ENCODE data around the gene CHD6. TPM values are rescaled to one million over a fixed set of nuclear protein-coding genes. Genes with fewer than 3 reads are reported as not detected.
A peak's percentile ranks its signal among the peaks of the same experiment; 100 is the strongest.

CHD6 gene
- total and polyA plus RNA-seq, 7 experiments from 2014 or later = 46.3 to 132 (median 94.6) TPM

GRCh38 chr20:41622584-41622983, 4.4 kb upstream of the CHD6 start:
- peaks cover 0 to 5% of the 10 kb centered on the region in 2 donors for H3K4me1 ChIP-seq (ENCODE audit: control insufficient read depth in 2 of 2, insufficient read depth in 2 of 2, low read length in 2 of 2)
- no peaks in the 10 kb centered on the region for H3K27me3 ChIP-seq (ENCODE audit: control insufficient read depth in 2 of 2, insufficient read depth in 2 of 2, low read length in 2 of 2)
- peaks cover 0 to under 1% (median 0%) of the 10 kb centered on the region in 11 donors for H3K9me3 Mint-ChIP-seq
- no peaks in the 10 kb centered on the region for H3K36me3 Mint-ChIP-seq
- H3K9me3 ChIP-seq (ENCODE audit: control insufficient read depth in 2 of 3, low read length in 3 of 3) = no peaks in the 10 kb centered on the region
- intact Hi-C loops (cut with micrococcal nuclease) = no loop called here
- ChIA-PET POLR2A (no interaction called here), CTCF (no interaction called here)
- peaks cover 0 to 19% (median 0%) of the 10 kb centered on the region in 5 donors for H3K27me3 Mint-ChIP-seq
- H3K36me3 ChIP-seq (ENCODE audit: control insufficient read depth in 2 of 3, insufficient read depth in 3 of 3, low read length in 3 of 3) = no peaks in the 10 kb centered on the region
- no peak overlapping the region for H3K4me3 ChIP-seq (ENCODE audit: low read length)
- H3K4me3 Mint-ChIP-seq = no peak overlapping the region
- no peak for DNase-seq
- ATAC-seq = no peak
- no peak overlapping the region for H3K27ac Mint-ChIP-seq
- H3K27ac ChIP-seq (ENCODE audit: low read depth, low read length) = no peak overlapping the region
- H3K4me1 Mint-ChIP-seq = peaks cover 3 to 12% (median 10%) of the 10 kb centered on the region in 7 donors

GRCh38 chr20:41621971-41622370, 3.8 kb upstream of the CHD6 start:
- no peak for ATAC-seq
- Mint-ChIP-seq H3K27me3 (peaks cover 0 to 19% (median 0%) of the 10 kb centered on the region in 5 donors), H3K9me3 (no peaks in the 10 kb centered on the region), H3K4me3 (no peak overlapping the region), H3K27ac (no peak overlapping the region), H3K4me1 (peaks cover 8 to 17% (median 16%) of the 10 kb centered on the region in 7 donors), H3K36me3 (no peaks in the 10 kb centered on the region)
- Histone ChIP-seq H3K27ac (ENCODE audit: low read depth, low read length) (no peak overlapping the region), H3K9me3 (ENCODE audit: control insufficient read depth in 2 of 3, low read length in 3 of 3) (no peaks in the 10 kb centered on the region), H3K4me3 (ENCODE audit: low read length) (no peak overlapping the region), H3K4me1 (ENCODE audit: control insufficient read depth in 2 of 2, insufficient read depth in 2 of 2, low read length in 2 of 2) (peaks cover 3 to 8% of the 10 kb centered on the region in 2 donors), H3K27me3 (ENCODE audit: control insufficient read depth in 2 of 2, insufficient read depth in 2 of 2, low read length in 2 of 2) (no peaks in the 10 kb centered on the region), H3K36me3 (ENCODE audit: control insufficient read depth in 2 of 3, insufficient read depth in 3 of 3, low read length in 3 of 3) (no peaks in the 10 kb centered on the region)
- DNase-seq = no peak
- intact Hi-C loops (cut with micrococcal nuclease) = no loop called here
- POLR2A ChIA-PET = no interaction called here
- CTCF ChIA-PET = no interaction called here

- no peak for ATAC-seq
- Histone ChIP-seq H3K4me1 (ENCODE audit: control insufficient read depth in 2 of 2, insufficient read depth in 2 of 2, low read length in 2 of 2) (peaks cover 9 to 14% of the 10 kb centered on the region in 2 donors), H3K27ac (ENCODE audit: low read depth, low read length) (no peak overlapping the region), H3K27me3 (ENCODE audit: control insufficient read depth in 2 of 2, insufficient read depth in 2 of 2, low read length in 2 of 2) (no peaks in the 10 kb centered on the region), H3K9me3 (ENCODE audit: control insufficient read depth in 2 of 3, low read length in 3 of 3) (no peaks in the 10 kb centered on the region), H3K4me3 (ENCODE audit: low read length) (no peak overlapping the region), H3K36me3 (ENCODE audit: control insufficient read depth in 2 of 3, insufficient read depth in 3 of 3, low read length in 3 of 3) (no peaks in the 10 kb centered on the region)
- Mint-ChIP-seq H3K9me3 (no peaks in the 10 kb centered on the region), H3K4me3 (no peak overlapping the region), H3K36me3 (no peaks in the 10 kb centered on the region), H3K27ac (no peak overlapping the region), H3K27me3 (peaks cover 0 to 19% (median 0%) of the 10 kb centered on the region in 5 donors), H3K4me1 (peaks cover 14 to 23% (median 21%) of the 10 kb centered on the region in 7 donors)
- ChIA-PET CTCF (no interaction called here), POLR2A (interaction anchor here (0.6 kb wide), 1 partner anchor 14 kb away, joined by 3 read pairs; no protein-coding TSS in a partner anchor)
- intact Hi-C loops (cut with micrococcal nuclease) = no loop called here
- no peak for DNase-seq
Observed at GRCh38 chr20:41621421-41621820, 3.2 kb upstream of the CHD6 start.

- intact Hi-C loops (cut with micrococcal nuclease) = loop anchor here (2.0 to 5.0 kb wide), 5 partner anchors 139 to 1973 kb away; partner anchors contain the start of genes PLCG1 (in 2 of the 2), IFT52 (in 1 of the 2) and SRSF6 (in 1 of the 2)
- peaks cover 21 to 27% of the 10 kb centered on the region in 2 donors for H3K4me1 ChIP-seq (ENCODE audit: control insufficient read depth in 2 of 2, insufficient read depth in 2 of 2, low read length in 2 of 2)
- H3K27me3 ChIP-seq (ENCODE audit: control insufficient read depth in 2 of 2, insufficient read depth in 2 of 2, low read length in 2 of 2) = no peaks in the 10 kb centered on the region
- POLR2A ChIA-PET = interaction anchor here (0.8 to 5.2 kb wide), 3 partner anchors 9 to 96 kb away, joined by 3 to 60 read pairs (median 3); no protein-coding TSS in a partner anchor
- H3K4me3 Mint-ChIP-seq = peak overlapping the region; percentile 74 to 97 (median 86)
- peaks cover 0 to 18% (median 0%) of the 10 kb centered on the region in 5 donors for H3K27me3 Mint-ChIP-seq
- peak overlapping the region; percentile 67 for H3K27ac ChIP-seq (ENCODE audit: low read depth, low read length)
- no peaks in the 10 kb centered on the region for H3K9me3 Mint-ChIP-seq
- CTCF ChIA-PET = no interaction called here
- no peaks in the 10 kb centered on the region for H3K9me3 ChIP-seq (ENCODE audit: control insufficient read depth in 2 of 3, low read length in 3 of 3)
- H3K36me3 Mint-ChIP-seq = no peaks in the 10 kb centered on the region
- no peak for ATAC-seq
- H3K36me3 ChIP-seq (ENCODE audit: control insufficient read depth in 2 of 3, insufficient read depth in 3 of 3, low read length in 3 of 3) = no peaks in the 10 kb centered on the region
- H3K27ac Mint-ChIP-seq = peak overlapping the region in 8 of 9 donors; percentile 25 to 88 (median 78)
- H3K4me3 ChIP-seq (ENCODE audit: low read length) = no peak overlapping the region
- peaks cover 31 to 42% (median 40%) of the 10 kb centered on the region in 7 donors for H3K4me1 Mint-ChIP-seq
- DNase-seq = no peak
Observed at GRCh38 chr20:41619360-41620100, 1.4 kb upstream of the CHD6 start.

GRCh38 chr20:41618807-41619311, 682 bp upstream of the CHD6 start:
- H3K4me1 Mint-ChIP-seq = peaks cover 31 to 48% (median 46%) of the 10 kb centered on the region in 7 donors
- intact Hi-C loops (cut with micrococcal nuclease) = loop anchor here (1.0 to 5.0 kb wide), 10 partner anchors 74 to 1973 kb away; partner anchors contain the start of genes PLCG1 (in 2 of the 2), ZHX3 (in 2 of the 2), IFT52 (in 1 of the 2) and SRSF6 (in 1 of the 2)
- no peaks in the 10 kb centered on the region for H3K36me3 ChIP-seq (ENCODE audit: control insufficient read depth in 2 of 3, insufficient read depth in 3 of 3, low read length in 3 of 3)
- H3K27ac Mint-ChIP-seq = peak overlapping the region in 8 of 9 donors; percentile 60 to 89 (median 84)
- no peaks in the 10 kb centered on the region for H3K36me3 Mint-ChIP-seq
- H3K27me3 Mint-ChIP-seq = peaks cover 0 to 16% (median 0%) of the 10 kb centered on the region in 5 donors
- peak overlapping the region; percentile 50 for H3K4me3 ChIP-seq (ENCODE audit: low read length)
- H3K9me3 ChIP-seq (ENCODE audit: control insufficient read depth in 2 of 3, low read length in 3 of 3) = no peaks in the 10 kb centered on the region
- ChIA-PET CTCF (interaction anchor here (0.5 to 0.8 kb wide), 2 partner anchors 114 to 124 kb away, joined by 3 read pairs; no protein-coding TSS in a partner anchor), POLR2A (interaction anchor here (0.6 to 5.2 kb wide), 11 partner anchors 10 to 484 kb away, joined by 3 to 60 read pairs (median 3); no protein-coding TSS in a partner anchor)
- H3K27me3 ChIP-seq (ENCODE audit: control insufficient read depth in 2 of 2, insufficient read depth in 2 of 2, low read length in 2 of 2) = no peaks in the 10 kb centered on the region
- H3K27ac ChIP-seq (ENCODE audit: low read depth, low read length) = peak overlapping the region; percentile 67
- DNase-seq (peak in 1 of 9 donors; percentile 6), ATAC-seq (no peak)
- peaks cover 21 to 27% of the 10 kb centered on the region in 2 donors for H3K4me1 ChIP-seq (ENCODE audit: control insufficient read depth in 2 of 2, insufficient read depth in 2 of 2, low read length in 2 of 2)
- no peaks in the 10 kb centered on the region for H3K9me3 Mint-ChIP-seq
- peak overlapping the region; percentile 74 to 97 (median 86) for H3K4me3 Mint-ChIP-seq

- peaks cover 0 to 16% (median 0%) of the 10 kb centered on the region in 5 donors for H3K27me3 Mint-ChIP-seq
- no peaks in the 10 kb centered on the region for H3K9me3 Mint-ChIP-seq
- Histone ChIP-seq H3K9me3 (ENCODE audit: control insufficient read depth in 2 of 3, low read length in 3 of 3) (no peaks in the 10 kb centered on the region), H3K4me1 (ENCODE audit: control insufficient read depth in 2 of 2, insufficient read depth in 2 of 2, low read length in 2 of 2) (peaks cover 21 to 34% of the 10 kb centered on the region in 2 donors), H3K36me3 (ENCODE audit: control insufficient read depth in 2 of 3, insufficient read depth in 3 of 3, low read length in 3 of 3) (no peaks in the 10 kb centered on the region), H3K4me3 (ENCODE audit: low read length) (peak overlapping the region; percentile 48), H3K27ac (ENCODE audit: low read depth, low read length) (peak overlapping the region; percentile 80), H3K27me3 (ENCODE audit: control insufficient read depth in 2 of 2, insufficient read depth in 2 of 2, low read length in 2 of 2) (no peaks in the 10 kb centered on the region)
- POLR2A ChIA-PET = interaction anchor here (0.7 to 5.2 kb wide), 7 partner anchors 9 to 482 kb away, joined by 3 to 60 read pairs (median 4); no protein-coding TSS in a partner anchor
- peak; percentile 30 to 70 (median 57) for DNase-seq
- H3K36me3 Mint-ChIP-seq = no peaks in the 10 kb centered on the region
- intact Hi-C loops (cut with micrococcal nuclease) = loop anchor here (1.0 to 5.0 kb wide), 5 partner anchors 277 to 1975 kb away; partner anchors contain the start of genes PLCG1 (in 2 of the 2), IFT52 (in 1 of the 2), LPIN3 (in 1 of the 2) and SRSF6 (in 1 of the 2)
- peak overlapping the region; percentile 85 to 97 (median 92) for H3K4me3 Mint-ChIP-seq
- peak overlapping the region; percentile 81 to 95 (median 89) for H3K27ac Mint-ChIP-seq
- H3K4me1 Mint-ChIP-seq = peaks cover 32 to 61% (median 57%) of the 10 kb centered on the region in 7 donors
- peak; percentile 21 for ATAC-seq
- CTCF ChIA-PET = no interaction called here
Observed at GRCh38 chr20:41617059-41617901, 897 bp downstream of the CHD6 start.

All from naive thymus-derived CD4-positive, alpha-beta T cell (primary cell).